Measurements from ENCODE around the gene XG.
"Not testable (repeated sequence)": the region's sequence is repeated elsewhere in the genome, so short reads cannot be mapped to it uniquely, and the experiment has no call there.

Gene XG

GRCh38 chrX:2780472-2781225 lies 28.8 kb downstream of the XG start:
- DNase-seq (ENCODE audit: low spot score) = not testable (repeated sequence)

GRCh38 chrX:2781226-2781571 lies 29.4 kb downstream of the XG start:
- DNase-seq (ENCODE audit: low spot score) = no peak

GRCh38 chrX:2781698-2782097 lies 29.9 kb downstream of the XG start:
- DNase-seq (ENCODE audit: low spot score) = no peak

GRCh38 chrX:2782171-2782570 lies 30.3 kb downstream of the XG start:
- DNase-seq (ENCODE audit: low spot score) = no peak

- no peak for DNase-seq (ENCODE audit: low spot score)
Observed at GRCh38 chrX:2782778-2783177, 30.9 kb downstream of the XG start.

GRCh38 chrX:2784026-2784425 lies 32.2 kb downstream of the XG start:
- no peak for DNase-seq (ENCODE audit: low spot score)

GRCh38 chrX:2785538-2785937 lies 33.7 kb downstream of the XG start:
- DNase-seq (ENCODE audit: low spot score) = no peak

GRCh38 chrX:2788980-2789379 lies 37.1 kb downstream of the XG start:
- no peak for DNase-seq (ENCODE audit: low spot score)

- no peak for DNase-seq (ENCODE audit: low spot score)
Observed at GRCh38 chrX:2789569-2789968, 37.7 kb downstream of the XG start.

GRCh38 chrX:2793752-2794151 lies 41.9 kb downstream of the XG start:
- no peak for DNase-seq (ENCODE audit: low spot score)

GRCh38 chrX:2794336-2794735 lies 42.5 kb downstream of the XG start:
- no peak for DNase-seq (ENCODE audit: low spot score)

GRCh38 chrX:2796808-2797207 lies 45.0 kb downstream of the XG start:
- not testable (repeated sequence) for DNase-seq (ENCODE audit: low spot score)

- no peak for DNase-seq (ENCODE audit: low spot score)
Observed at GRCh38 chrX:2799369-2799768, 47.5 kb downstream of the XG start.

GRCh38 chrX:2799980-2800379 lies 48.1 kb downstream of the XG start:
- not testable (repeated sequence) for DNase-seq (ENCODE audit: low spot score)

- no peak for DNase-seq (ENCODE audit: low spot score)
Observed at GRCh38 chrX:2801223-2801622, 49.4 kb downstream of the XG start.

GRCh38 chrX:2802376-2803090 lies 50.7 kb downstream of the XG start:
- DNase-seq (ENCODE audit: low spot score) = not testable (repeated sequence)

GRCh38 chrX:2803486-2803885 lies 51.6 kb downstream of the XG start:
- DNase-seq (ENCODE audit: low spot score) = not testable (repeated sequence)

- DNase-seq (ENCODE audit: low spot score) = not testable (repeated sequence)
Observed at GRCh38 chrX:2804106-2804843, 52.4 kb downstream of the XG start.

- DNase-seq (ENCODE audit: low spot score) = not testable (repeated sequence)
Observed at GRCh38 chrX:2804858-2805257, 53.0 kb downstream of the XG start.

GRCh38 chrX:2811271-2811670 lies 59.4 kb downstream of the XG start:
- DNase-seq (ENCODE audit: low spot score) = no peak

GRCh38 chrX:2812161-2812907 lies 60.5 kb downstream of the XG start:
- not testable (repeated sequence) for DNase-seq (ENCODE audit: low spot score)

- no peak for DNase-seq (ENCODE audit: low spot score)
Observed at GRCh38 chrX:2817036-2817435, 65.2 kb downstream of the XG start.
